Naive thymus-derived CD4-positive, alpha-beta T cell (primary cell): ENCODE measurements around the gene CRTC2. TPM values are rescaled to one million over a fixed set of nuclear protein-coding genes. Genes with fewer than 3 reads are reported as not detected.
A peak's percentile ranks its signal among the peaks of the same experiment; 100 is the strongest.

Experiments
- ATAC-seq: fragments of 150-1000 bp; cut with Tn5 transposase; 2 replicates; pipeline ENCODE4 v1.10.0; 2021; ENCODE audit warnings: mild to moderate bottlenecking, moderate library complexity
- CTCF ChIA-PET: fragments of 350-600 bp; sonication (Branson Sonifier 250); formaldehyde crosslinking; loops from one replicate; lab custom pipeline; 2021; ENCODE audit warnings: antibody characterized with exemption; lab: Charles Lee
- POLR2A ChIA-PET: fragments of 350-600 bp; sonication (Branson Sonifier 250); formaldehyde crosslinking; loops from one replicate; lab custom pipeline; 2021; ENCODE audit warnings: antibody characterized with exemption, inconsistent platforms; lab: Charles Lee
- DNase-seq, 9 donors: peaks; one replicate each; pipeline versions ENCODE4 v3.0.0 to v3.0.0-alpha.2; 2020 to 2022; ENCODE audit warnings: mixed read lengths in 1 of 9
- H3K27ac ChIP-seq: one replicate; pipeline ENCODE4 v1.7.0; 2013; ENCODE audit warnings: mild to moderate bottlenecking, low read depth, low read length, moderate library complexity
- H3K27me3 ChIP-seq, 2 donors: one replicate each; pipeline ENCODE4 v1.7.0; 2013; ENCODE audit warnings: low read length in 2 of 2, mild to moderate bottlenecking in 2 of 2, moderate library complexity in 2 of 2; ENCODE audit not compliant: control insufficient read depth in 2 of 2, insufficient read depth in 2 of 2
- H3K36me3 ChIP-seq, 3 experiments: 1 replicate in 2 of 3; 2 replicates in 1 of 3; pipeline ENCODE4 v1.7.0; 2013; ENCODE audit warnings: low read length in 3 of 3, mild to moderate bottlenecking in 3 of 3, moderate library complexity in 1 of 3; ENCODE audit not compliant: insufficient read depth in 3 of 3, control insufficient read depth in 2 of 3
- H3K4me1 ChIP-seq, 2 donors: one replicate each; pipeline ENCODE4 v1.7.0; 2013; ENCODE audit warnings: low read length in 2 of 2, mild to moderate bottlenecking in 2 of 2, moderate library complexity in 1 of 2; ENCODE audit not compliant: control insufficient read depth in 2 of 2, insufficient read depth in 2 of 2
- H3K4me3 ChIP-seq: 2 replicates; pipeline ENCODE4 v1.7.0; 2013; ENCODE audit warnings: mild to moderate bottlenecking, low read length
- H3K9me3 ChIP-seq, 3 experiments: 1 replicate in 2 of 3; 2 replicates in 1 of 3; pipeline ENCODE4 v1.7.0; 2013; ENCODE audit warnings: low read length in 3 of 3; ENCODE audit not compliant: control insufficient read depth in 2 of 3
- H3K27ac Mint-ChIP-seq, 9 donors: one replicate each; pipeline ENCODE4 v1.8.0; 2020 to 2022; ENCODE audit warnings: mixed read lengths in 9 of 9, mild to moderate bottlenecking in 8 of 9, moderate library complexity in 5 of 9, inconsistent platforms in 2 of 9
- H3K27me3 Mint-ChIP-seq, 5 donors: one replicate each; pipeline ENCODE4 v1.8.0; 2021 to 2022; ENCODE audit warnings: mixed read lengths in 5 of 5, mild to moderate bottlenecking in 1 of 5
- H3K36me3 Mint-ChIP-seq, 5 donors: one replicate each; pipeline ENCODE4 v1.8.0; 2020 to 2022; ENCODE audit warnings: mixed read lengths in 5 of 5, mild to moderate bottlenecking in 3 of 5, inconsistent platforms in 1 of 5
- H3K4me1 Mint-ChIP-seq, 7 donors: one replicate each; pipeline ENCODE4 v1.8.0; 2020 to 2022; ENCODE audit warnings: mixed read lengths in 7 of 7, mild to moderate bottlenecking in 3 of 7, inconsistent platforms in 1 of 7
- H3K4me3 Mint-ChIP-seq, 10 donors: one replicate each; pipeline ENCODE4 v1.8.0; 2020 to 2022; ENCODE audit warnings: mild to moderate bottlenecking in 10 of 10, mixed read lengths in 10 of 10, moderate library complexity in 6 of 10, inconsistent platforms in 2 of 10
- H3K9me3 Mint-ChIP-seq, 11 donors: one replicate each; pipeline ENCODE4 v1.8.0; 2020 to 2022; ENCODE audit warnings: mixed read lengths in 11 of 11, mild to moderate bottlenecking in 4 of 11, inconsistent platforms in 1 of 11, moderate library complexity in 1 of 11
- intact Hi-C, 2 donors: fragments of 100-400 bp; cut with micrococcal nuclease; formaldehyde crosslinking; loops; one replicate each; pipeline ENCODE4 v1.15.1; 2023
- polyA plus RNA-seq, 2 donors: library from polyadenylated mRNA; unstranded; fragments of 300-500 nt; fragmentation: Illumina TruSeq; gene quantifications; one replicate each; pipeline ENCODE4 v1.2.3, GENCODE V29; 2021
- total RNA-seq, 6 experiments: library from RNA in 5 of 6; stranded (reverse) in 5 of 6; gene quantifications; 1 replicate in 5 of 6; 2 replicates in 1 of 6; pipeline ENCODE4 v1.2.3 and lab custom pipeline; 2021 to 2026

Gene CRTC2
- total and polyA plus RNA-seq, 7 experiments from 2014 or later: 25.2 to 157 (median 111) TPM

GRCh38 chr1:153928245-153928644, 30.2 kb downstream of the CRTC2 start:
- ChIA-PET POLR2A (interaction anchor here (2.7 kb wide), 1 partner anchor 17 kb away, joined by 24 read pairs; the partner anchor contains the start of gene DENND4B), CTCF (interaction anchor here (2.2 kb wide), 1 partner anchor 9 kb away, joined by 5 read pairs; no protein-coding TSS in a partner anchor)
- Mint-ChIP-seq H3K27ac (peak overlapping the region; percentile 2 to 74 (median 52)), H3K9me3 (no peaks in the 10 kb centered on the region), H3K36me3 (peaks cover 0 to 5% (median 0%) of the 10 kb centered on the region in 5 donors), H3K4me3 (no peak overlapping the region), H3K4me1 (peaks cover 9 to 25% (median 15%) of the 10 kb centered on the region in 7 donors), H3K27me3 (no peaks in the 10 kb centered on the region)
- no peaks in the 10 kb centered on the region for H3K9me3 ChIP-seq
- H3K4me3 ChIP-seq: no peak overlapping the region
- ATAC-seq: no peak
- no peak for DNase-seq
- H3K4me1 ChIP-seq: peaks cover 5 to 8% of the 10 kb centered on the region in 2 donors
- H3K36me3 ChIP-seq: peaks cover 0 to 45% (median 4%) of the 10 kb centered on the region in 3 experiments
- intact Hi-C loops: no loop called here
- no peak overlapping the region for H3K27ac ChIP-seq
- H3K27me3 ChIP-seq: no peaks in the 10 kb centered on the region

DNA sequence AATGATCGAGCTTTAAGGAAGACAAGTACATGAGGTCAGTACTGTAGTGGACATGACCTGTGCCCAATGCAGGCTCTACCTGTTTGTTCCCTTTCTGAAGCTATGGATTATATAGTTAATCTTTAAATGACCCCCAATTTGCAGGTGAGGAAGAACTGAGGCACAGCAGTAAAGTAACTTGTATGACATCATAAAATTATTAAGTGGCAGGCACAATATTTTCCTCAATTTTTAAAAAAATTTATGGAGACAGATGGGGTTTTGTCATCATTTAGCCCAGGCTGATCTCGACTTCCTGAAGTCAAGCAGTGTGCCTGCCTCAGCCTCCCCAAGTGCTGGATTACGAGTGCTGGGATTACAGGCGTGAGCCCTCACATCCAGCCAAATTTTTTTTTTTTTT, 32.0 kb downstream of the CRTC2 start:
- Histone ChIP-seq H3K4me3 (no peak overlapping the region), H3K27ac (no peak overlapping the region), H3K36me3 (peaks cover 0 to 31% (median 0%) of the 10 kb centered on the region in 3 experiments), H3K4me1 (peaks cover 10 to 11% of the 10 kb centered on the region in 2 donors), H3K9me3 (no peaks in the 10 kb centered on the region), H3K27me3 (no peaks in the 10 kb centered on the region)
- H3K27me3 Mint-ChIP-seq: peaks cover 0 to 3% (median 0%) of the 10 kb centered on the region in 5 donors
- DNase-seq (no peak), ATAC-seq (no peak)
- intact Hi-C loops: no loop called here
- H3K4me3 Mint-ChIP-seq: no peak overlapping the region
- H3K36me3 Mint-ChIP-seq: peaks cover 0 to 6% (median 0%) of the 10 kb centered on the region in 5 donors
- ChIA-PET CTCF (no interaction called here), POLR2A (interaction anchor here (0.6 to 8.8 kb wide), 4 partner anchors 16 to 1924 kb away, joined by 3 to 122 read pairs (median 6); partner anchors contain the start of genes DENND4B and RPS27)
- H3K9me3 Mint-ChIP-seq: peaks cover 0 to 5% (median 0%) of the 10 kb centered on the region in 11 donors
- H3K27ac Mint-ChIP-seq: peak overlapping the region in 2 of 9 donors; percentile 11 to 55
- H3K4me1 Mint-ChIP-seq: peaks cover 11 to 29% (median 23%) of the 10 kb centered on the region in 7 donors

- Histone ChIP-seq H3K27ac (peak within 1 kb of the TSS; percentile 97), H3K4me3 (peak within 1 kb of the TSS; percentile 87), H3K27me3 (no peaks in the 10 kb centered on the region), H3K9me3 (no peaks in the 10 kb centered on the region), H3K4me1 (peaks cover 35% of the 10 kb centered on the region in 2 donors), H3K36me3 (peaks cover 0 to 3% (median 0%) of the 10 kb centered on the region in 3 experiments)
- Mint-ChIP-seq H3K36me3 (peaks cover 0 to 11% (median 0%) of the 10 kb centered on the region in 5 donors), H3K4me1 (peaks cover 31 to 53% (median 44%) of the 10 kb centered on the region in 7 donors), H3K9me3 (peaks cover 0 to 5% (median 0%) of the 10 kb centered on the region in 11 donors), H3K27me3 (peaks cover 0 to 3% (median 0%) of the 10 kb centered on the region in 5 donors), H3K27ac (peak within 1 kb of the TSS; percentile 90 to 99 (median 97)), H3K4me3 (peak within 1 kb of the TSS; percentile 83 to 96 (median 94))
- intact Hi-C loops: loop anchor here (1.0 to 5.0 kb wide), 23 partner anchors 22 to 1934 kb away; partner anchors contain the start of genes CRTC2 (in 2 of the 2), HAX1 (in 2 of the 2), JTB (in 2 of the 2) and RPS27 (in 2 of the 2)
- DNase-seq: peak; percentile 86 to 100 (median 99)
- peak; percentile 94 for ATAC-seq
- CTCF ChIA-PET: interaction anchor here (1.1 to 2.7 kb wide), 6 partner anchors 10 to 63 kb away, joined by 3 to 12 read pairs (median 4); partner anchors contain the start of genes DENND4B, JTB and RAB13
- POLR2A ChIA-PET: interaction anchor here (0.5 to 8.8 kb wide), 29 partner anchors 10 to 574 kb away, joined by 3 to 122 read pairs (median 4); partner anchors contain the start of genes CREB3L4, CRTC2, DENND4B and INTS3
These were observed 35.2 kb downstream of the CRTC2 start, which contains the start of gene GATAD2B for GRCh38 chr1:153922972-153923925. Gene GATAD2B (minus strand): TSS chr1:153922972. CDS start chr1:153828347, 94,625 bp downstream.

DNA sequence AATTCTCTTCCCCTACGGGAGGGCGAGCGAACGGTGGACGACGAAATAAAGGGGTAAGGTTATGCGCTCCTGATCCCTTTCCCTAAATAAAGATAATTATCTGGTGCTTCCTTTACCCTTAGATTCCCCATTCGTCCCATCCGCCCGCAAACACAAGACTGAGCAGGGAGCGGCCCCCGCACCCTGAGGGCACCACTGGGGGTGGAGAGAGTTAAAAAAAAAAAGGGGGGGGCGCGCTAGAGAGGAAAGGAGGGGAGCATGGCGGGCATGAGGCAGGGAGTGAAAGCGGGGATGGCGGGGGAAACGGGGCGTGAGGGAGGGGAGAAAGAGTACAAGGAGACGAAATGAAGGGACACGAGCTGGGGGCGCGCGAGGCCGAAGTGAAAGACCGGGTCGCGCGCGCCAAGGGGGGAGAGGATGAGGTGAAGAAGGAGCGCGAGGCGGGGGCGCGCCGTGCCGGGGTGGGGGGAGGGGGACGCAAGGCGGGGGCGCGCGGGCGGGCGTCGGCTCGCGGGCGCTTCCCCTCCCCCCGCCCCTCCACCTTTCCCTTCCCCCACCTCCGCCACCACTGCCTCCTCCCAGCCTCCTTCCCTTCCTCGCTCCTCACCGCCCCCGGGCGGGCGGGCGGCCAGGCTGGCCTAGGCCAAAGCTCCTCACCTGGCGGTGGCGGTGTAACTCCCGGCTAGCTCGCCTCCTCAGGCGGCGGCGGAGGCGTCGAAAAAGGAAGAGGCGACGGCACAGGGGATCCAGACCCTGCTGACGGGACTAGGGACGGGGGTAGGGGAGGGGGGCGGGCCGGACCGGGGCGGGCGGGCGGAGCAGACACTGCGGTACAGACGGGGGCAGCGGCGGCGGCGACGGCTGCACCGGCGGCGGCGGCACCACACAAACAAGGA, 36.1 kb downstream of the CRTC2 start:
- ATAC-seq (no peak), DNase-seq (peak in 2 of 9 donors; percentile 57)
- peak overlapping the region; percentile 83 to 96 (median 94) for H3K4me3 Mint-ChIP-seq
- H3K27ac Mint-ChIP-seq: peak overlapping the region; percentile 90 to 99 (median 97)
- ChIA-PET CTCF (interaction anchor here (0.6 to 2.7 kb wide), 10 partner anchors 9 to 231 kb away, joined by 3 to 12 read pairs (median 4); partner anchors contain the start of genes DENND4B, JTB and RAB13), POLR2A (interaction anchor here (0.6 to 8.8 kb wide), 33 partner anchors 9 to 1401 kb away, joined by 3 to 122 read pairs (median 4); partner anchors contain the start of genes CREB3L4, CRTC2, DENND4B and INTS3)
- H3K9me3 ChIP-seq: no peaks in the 10 kb centered on the region
- H3K4me1 Mint-ChIP-seq: peaks cover 35 to 58% (median 49%) of the 10 kb centered on the region in 7 donors
- intact Hi-C loops: loop anchor here (2.0 to 5.0 kb wide), 7 partner anchors 35 to 290 kb away; partner anchors contain the start of genes CHTOP (in 1 of the 2), CRTC2 (in 1 of the 2), ILF2 (in 1 of the 2) and JTB (in 1 of the 2)
- peaks cover 40 to 42% of the 10 kb centered on the region in 2 donors for H3K4me1 ChIP-seq
- peaks cover 0 to 14% (median 0%) of the 10 kb centered on the region in 5 donors for H3K36me3 Mint-ChIP-seq
- H3K27ac ChIP-seq: peak overlapping the region; percentile 80
- peaks cover 0 to 5% (median 0%) of the 10 kb centered on the region in 11 donors for H3K9me3 Mint-ChIP-seq
- no peaks in the 10 kb centered on the region for H3K27me3 ChIP-seq
- H3K4me3 ChIP-seq: peak overlapping the region; percentile 72
- peaks cover 0 to 6% (median 0%) of the 10 kb centered on the region in 3 experiments for H3K36me3 ChIP-seq
- peaks cover 0 to 3% (median 0%) of the 10 kb centered on the region in 5 donors for H3K27me3 Mint-ChIP-seq

DNA sequence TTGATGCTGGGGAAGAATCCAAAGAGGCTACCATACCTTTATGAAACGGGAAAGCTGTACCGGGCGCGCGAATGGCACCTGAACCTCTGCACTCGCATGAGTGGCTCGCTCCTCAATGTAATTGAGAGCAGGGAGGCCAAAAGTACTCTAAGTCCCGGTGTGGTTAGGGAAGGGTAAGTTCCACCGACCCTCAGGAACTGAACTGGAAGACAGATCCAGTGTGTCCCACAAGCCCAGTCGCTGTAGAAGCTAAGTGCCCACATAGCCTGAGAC, 36.7 kb downstream of the CRTC2 start:
- Mint-ChIP-seq H3K27me3 (peaks cover 0 to 3% (median 0%) of the 10 kb centered on the region in 5 donors), H3K4me1 (peaks cover 35 to 58% (median 51%) of the 10 kb centered on the region in 7 donors), H3K4me3 (peak overlapping the region; percentile 83 to 96 (median 92)), H3K27ac (peak overlapping the region; percentile 80 to 99 (median 94)), H3K36me3 (peaks cover 0 to 14% (median 0%) of the 10 kb centered on the region in 5 donors), H3K9me3 (peaks cover 0 to 5% (median 0%) of the 10 kb centered on the region in 11 donors)
- Histone ChIP-seq H3K27me3 (no peaks in the 10 kb centered on the region), H3K4me1 (peaks cover 40 to 42% of the 10 kb centered on the region in 2 donors), H3K4me3 (peak overlapping the region; percentile 72), H3K27ac (peak overlapping the region; percentile 80), H3K36me3 (peaks cover 0 to 6% (median 0%) of the 10 kb centered on the region in 3 experiments), H3K9me3 (no peaks in the 10 kb centered on the region)
- ATAC-seq (no peak), DNase-seq (peak in 1 of 9 donors; percentile 31)
- intact Hi-C loops: loop anchor here (2.0 to 5.0 kb wide), 7 partner anchors 34 to 289 kb away; partner anchors contain the start of genes CHTOP (in 1 of the 2), CRTC2 (in 1 of the 2), ILF2 (in 1 of the 2) and JTB (in 1 of the 2)
- POLR2A ChIA-PET: interaction anchor here (0.6 to 8.8 kb wide), 17 partner anchors 8 to 421 kb away, joined by 3 to 122 read pairs (median 5); partner anchors contain the start of genes CREB3L4, CRTC2, DENND4B and INTS3
- CTCF ChIA-PET: interaction anchor here (0.9 to 2.7 kb wide), 5 partner anchors 24 to 125 kb away, joined by 3 to 12 read pairs (median 4); partner anchors contain the start of genes DENND4B, JTB and RAB13
